Stomach (tissue), 4 donors: Measurements from ENCODE around the gene CDHR5.

ENCODE experiments used
- EP300 ChIP-seq: sonication (generic); formaldehyde crosslinking; IDR thresholded peaks from one replicate; pipeline ENCODE4 v1.6.1; 2017; ENCODE audit warnings: antibody characterized with exemption
- POLR2A ChIP-seq, 4 donors: fragments of 450-650 bp; IDR thresholded peaks; one replicate each; pipeline ENCODE4 v1.6.1; 2016; ENCODE audit warnings: antibody characterized with exemption in 4 of 4, control low read depth in 2 of 4, mild to moderate bottlenecking in 1 of 4, moderate library complexity in 1 of 4
- POLR2AphosphoS5 ChIP-seq, 3 donors: sonication (generic); formaldehyde crosslinking; IDR thresholded peaks; one replicate each; pipeline ENCODE4 v1.6.1; 2016; ENCODE audit warnings: antibody characterized with exemption in 3 of 3
- TF ChIP-seq, protein P1 (sequence below), 7 experiments: fragments of 450-650 bp in 4 of 7; fragments of 200-600 bp in 3 of 7; sonication (generic) in 3 of 7; IDR thresholded peaks; one replicate each; pipeline ENCODE4 v1.5.1; 2016 to 2019; ENCODE audit warnings: antibody characterized with exemption in 7 of 7, control low read depth in 2 of 7, mild to moderate bottlenecking in 1 of 7

GRCh38 chr11:660281-660680, 35.5 kb upstream of the CDHR5 start:
- TF ChIP-seq POLR2AphosphoS5 (IDR thresholded peaks at IDR 0.05) (no peak), POLR2A (IDR thresholded peaks at IDR 0.05) (no peak), EP300 (no peak)
- TF ChIP-seq, protein P1, sequence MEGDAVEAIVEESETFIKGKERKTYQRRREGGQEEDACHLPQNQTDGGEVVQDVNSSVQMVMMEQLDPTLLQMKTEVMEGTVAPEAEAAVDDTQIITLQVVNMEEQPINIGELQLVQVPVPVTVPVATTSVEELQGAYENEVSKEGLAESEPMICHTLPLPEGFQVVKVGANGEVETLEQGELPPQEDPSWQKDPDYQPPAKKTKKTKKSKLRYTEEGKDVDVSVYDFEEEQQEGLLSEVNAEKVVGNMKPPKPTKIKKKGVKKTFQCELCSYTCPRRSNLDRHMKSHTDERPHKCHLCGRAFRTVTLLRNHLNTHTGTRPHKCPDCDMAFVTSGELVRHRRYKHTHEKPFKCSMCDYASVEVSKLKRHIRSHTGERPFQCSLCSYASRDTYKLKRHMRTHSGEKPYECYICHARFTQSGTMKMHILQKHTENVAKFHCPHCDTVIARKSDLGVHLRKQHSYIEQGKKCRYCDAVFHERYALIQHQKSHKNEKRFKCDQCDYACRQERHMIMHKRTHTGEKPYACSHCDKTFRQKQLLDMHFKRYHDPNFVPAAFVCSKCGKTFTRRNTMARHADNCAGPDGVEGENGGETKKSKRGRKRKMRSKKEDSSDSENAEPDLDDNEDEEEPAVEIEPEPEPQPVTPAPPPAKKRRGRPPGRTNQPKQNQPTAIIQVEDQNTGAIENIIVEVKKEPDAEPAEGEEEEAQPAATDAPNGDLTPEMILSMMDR (IDR thresholded peaks at IDR 0.05), result no peak
